ENCODE measurements around the gene PDGFRB.
"Not testable (repeated sequence)": the region's sequence is repeated elsewhere in the genome, so short reads cannot be mapped to it uniquely, and the experiment has no call there.

PDGFRB gene

DNA sequence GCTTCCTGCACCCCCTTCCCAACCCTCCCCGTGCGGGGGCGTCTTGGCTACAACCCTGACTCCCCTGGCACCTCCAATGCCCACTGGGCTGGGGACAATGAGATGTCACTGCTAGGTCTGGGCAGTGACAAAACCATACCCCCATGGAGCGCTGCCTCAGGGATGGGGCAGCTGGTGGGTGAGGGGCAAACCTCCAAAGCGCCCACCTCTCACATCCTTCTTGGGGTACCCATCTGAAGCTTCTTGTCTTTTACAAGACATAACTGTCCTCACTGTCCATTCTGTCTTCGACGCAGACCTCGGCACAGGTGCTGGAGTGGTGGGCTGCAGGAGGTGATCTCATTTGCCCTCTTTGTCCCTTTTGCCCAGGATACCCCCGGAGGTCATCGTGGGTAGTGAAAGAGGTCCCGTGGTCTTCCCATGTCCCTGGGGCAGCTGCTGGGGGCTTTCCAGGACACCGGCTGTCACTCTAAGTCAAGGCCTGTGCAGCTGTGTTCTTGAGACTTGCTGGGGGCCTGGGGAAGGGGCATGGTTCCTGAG lies 41.5 kb downstream of the PDGFRB start:
- DNase-seq (ENCODE audit: low spot score), result no peak

- peak; percentile 47 for DNase-seq (ENCODE audit: low spot score)
These were observed 42.4 kb downstream of the PDGFRB start for GRCh38 chr5:150113047-150113744.

DNA sequence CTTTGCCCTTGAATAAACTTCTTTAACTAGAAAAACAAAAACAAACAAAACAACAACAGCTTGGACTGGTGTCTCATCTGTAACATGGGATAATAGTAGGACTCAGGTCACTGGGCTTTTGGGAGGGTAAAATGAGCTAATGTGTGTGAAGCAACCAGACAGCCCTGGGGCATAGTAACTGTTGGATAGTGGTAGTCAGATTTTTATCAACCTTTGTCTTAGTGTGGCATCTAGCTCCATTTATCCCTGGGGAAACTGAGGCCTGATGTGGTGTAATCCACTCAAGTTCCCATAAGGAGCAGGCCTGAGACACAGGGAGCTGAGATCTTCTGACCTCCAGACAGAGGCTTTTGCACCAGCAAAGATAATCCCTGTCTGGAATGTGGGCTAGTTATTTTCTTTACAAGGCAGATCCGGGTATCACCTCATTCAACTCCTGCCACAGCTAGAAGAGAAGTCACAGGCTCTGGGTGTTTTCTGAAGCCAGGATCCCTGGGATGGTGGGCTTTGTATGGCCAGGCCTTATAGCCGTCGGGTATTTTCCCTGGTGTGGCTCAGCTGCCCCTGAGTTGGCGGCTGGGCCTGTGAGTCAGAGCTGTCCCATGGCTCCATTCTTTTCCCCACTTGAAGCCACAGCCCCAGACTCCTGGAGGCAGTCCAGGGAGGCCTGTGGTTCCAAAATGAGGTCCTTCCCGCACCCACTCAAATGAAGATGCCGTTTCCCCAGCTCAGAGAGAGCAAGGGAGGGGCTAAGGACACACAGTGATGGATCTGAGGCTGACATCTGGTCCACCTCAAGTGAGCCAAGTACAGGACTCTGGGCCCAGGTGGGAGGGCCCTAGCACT lies 43.2 kb downstream of the PDGFRB start:
- DNase-seq (ENCODE audit: low spot score), result peak; percentile 96

DNA sequence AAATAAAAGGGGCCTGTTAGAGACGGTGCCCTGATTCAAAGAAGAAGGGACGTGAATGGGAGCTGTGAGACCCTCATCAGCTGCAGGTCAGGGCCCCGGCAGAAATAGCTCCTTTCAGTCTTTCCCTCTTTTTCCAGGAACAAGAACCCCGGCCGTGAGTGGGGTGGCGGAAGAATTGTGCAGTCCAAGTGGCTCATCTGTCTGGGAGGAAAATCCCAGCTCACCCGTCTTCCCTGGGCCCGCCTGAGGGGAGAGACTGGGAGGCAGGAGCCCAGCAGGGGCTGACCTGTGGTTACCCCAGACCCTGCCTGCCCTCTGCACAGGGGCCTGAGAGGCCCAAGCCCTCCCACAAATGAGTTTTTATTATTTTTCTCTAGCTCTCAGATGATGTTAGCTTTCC lies 44.5 kb downstream of the PDGFRB start:
- DNase-seq (ENCODE audit: low spot score), result no peak

DNA sequence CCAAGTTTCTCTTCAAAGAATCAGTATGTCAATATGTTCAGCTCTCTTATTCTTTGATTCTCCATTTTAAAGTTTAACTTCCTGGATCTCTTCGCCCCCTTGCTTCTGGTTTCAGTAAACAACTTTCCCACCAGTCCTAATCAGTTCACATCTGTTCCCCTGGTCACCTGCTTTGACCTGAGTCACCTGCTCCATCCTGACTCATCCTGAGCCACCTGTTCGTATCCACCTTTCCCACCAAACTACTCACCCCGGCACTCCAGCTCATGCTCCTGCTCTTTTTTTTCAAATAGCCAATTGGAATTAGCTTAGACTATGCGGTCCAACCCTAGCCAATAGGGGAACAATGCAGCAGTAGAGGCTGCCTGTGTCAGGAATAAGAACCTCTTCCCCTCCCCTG lies 45.7 kb downstream of the PDGFRB start:
- no peak for DNase-seq (ENCODE audit: low spot score)

- no peak for DNase-seq (ENCODE audit: low spot score)
These were observed 46.7 kb downstream of the PDGFRB start for GRCh38 chr5:150108711-150109514.

- DNase-seq (ENCODE audit: low spot score), result peak; percentile 72
These were observed 47.7 kb downstream of the PDGFRB start for GRCh38 chr5:150107909-150108447.

DNA sequence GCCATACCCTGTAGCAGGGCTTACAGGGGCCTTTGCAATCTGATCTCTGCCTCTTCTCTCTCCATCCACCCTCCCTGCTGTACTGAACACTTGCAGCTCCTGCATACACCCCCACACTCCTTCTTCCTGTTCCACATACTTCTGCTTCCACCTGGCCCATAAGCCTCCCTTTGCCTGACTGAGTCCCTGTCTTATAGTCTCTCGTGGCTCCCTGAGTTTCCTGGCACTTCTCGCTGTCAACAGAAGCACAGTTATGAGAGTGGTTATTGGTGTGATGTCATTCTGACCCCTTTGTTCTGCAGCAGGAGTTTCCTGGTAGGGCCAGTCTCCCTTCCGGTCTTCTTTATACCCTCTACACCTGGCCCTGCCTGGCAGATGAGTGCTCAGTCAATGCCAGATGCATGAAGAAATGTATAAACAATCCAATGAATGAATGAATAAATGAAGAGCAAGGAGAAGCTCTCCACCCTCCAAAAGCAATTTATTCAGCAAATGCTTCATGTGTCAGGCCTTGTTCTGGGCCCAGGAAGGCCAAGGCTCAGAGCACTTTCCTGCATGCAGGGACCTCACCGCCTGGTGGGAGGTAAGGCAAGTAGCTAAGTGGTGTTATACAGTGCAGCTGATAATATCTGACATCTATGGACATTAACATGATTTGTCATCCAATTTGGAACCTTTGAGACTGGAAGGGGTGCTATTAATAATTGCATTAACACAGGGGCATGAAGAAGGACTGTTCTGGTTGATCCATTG lies 48.8 kb downstream of the PDGFRB start:
- no peak for DNase-seq (ENCODE audit: low spot score)

GRCh38 chr5:150105928-150106615 lies 49.6 kb downstream of the PDGFRB start:
- DNase-seq (ENCODE audit: low spot score), result no peak

DNA sequence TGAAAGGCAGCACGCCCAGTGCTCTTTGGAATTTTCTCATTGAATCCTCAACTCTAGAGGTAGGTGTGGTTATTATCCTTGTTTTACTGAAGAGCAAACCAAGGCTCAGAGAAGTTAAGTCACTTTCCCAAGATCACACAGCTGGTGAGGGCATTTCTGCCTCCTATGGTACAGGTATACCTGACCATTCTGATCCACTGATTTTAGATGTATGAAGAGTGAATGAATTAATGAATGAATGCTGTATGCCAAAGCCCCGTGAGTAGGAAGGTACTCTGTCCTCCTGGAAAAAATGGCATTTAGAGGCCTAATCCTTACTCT lies 51.1 kb downstream of the PDGFRB start:
- no peak for DNase-seq (ENCODE audit: low spot score)

GRCh38 chr5:150103678-150104549 lies 51.7 kb downstream of the PDGFRB start:
- no peak for DNase-seq (ENCODE audit: low spot score)

DNA sequence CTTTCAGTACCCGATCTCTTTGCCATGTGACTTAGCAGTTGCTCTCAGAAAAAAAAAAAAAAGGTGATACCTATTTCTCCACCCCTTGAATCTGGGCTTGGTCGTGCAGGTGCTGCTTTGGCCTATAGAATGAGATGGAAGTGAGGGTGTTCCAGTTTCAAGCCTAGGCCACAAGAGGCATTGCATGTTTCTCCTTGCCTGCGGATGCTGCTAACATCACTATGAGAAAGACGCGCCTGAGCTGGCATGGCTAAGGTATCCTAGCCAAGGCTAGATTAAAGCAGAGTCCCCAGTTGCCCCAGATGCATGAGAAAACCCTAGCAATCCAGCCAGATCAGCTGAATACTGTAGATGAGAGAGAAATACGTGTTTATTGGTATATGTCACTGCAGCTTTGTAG lies 54.6 kb downstream of the PDGFRB start:
- no peak for DNase-seq (ENCODE audit: low spot score)

DNA sequence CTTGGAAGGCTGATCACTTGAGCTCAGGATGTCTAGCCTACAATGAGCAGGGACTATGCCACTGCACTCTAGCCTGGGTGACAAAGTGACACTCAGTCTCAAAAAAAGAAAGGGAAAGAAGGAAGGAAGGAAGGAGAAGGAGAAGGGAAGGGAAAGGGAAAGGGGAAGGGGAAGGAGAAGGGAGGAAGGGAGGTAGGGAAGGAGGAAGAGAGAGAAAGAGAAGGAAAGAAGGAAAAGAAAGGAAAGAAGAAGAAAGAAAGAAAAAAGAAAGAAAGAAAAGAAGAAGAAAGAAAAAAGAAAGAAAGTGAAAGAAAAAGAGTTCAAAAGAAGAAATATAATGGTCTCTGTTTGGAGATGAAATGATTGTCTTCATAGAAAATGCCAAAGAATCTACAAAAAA lies 58.5 kb downstream of the PDGFRB start:
- DNase-seq (ENCODE audit: low spot score), result no peak

DNA sequence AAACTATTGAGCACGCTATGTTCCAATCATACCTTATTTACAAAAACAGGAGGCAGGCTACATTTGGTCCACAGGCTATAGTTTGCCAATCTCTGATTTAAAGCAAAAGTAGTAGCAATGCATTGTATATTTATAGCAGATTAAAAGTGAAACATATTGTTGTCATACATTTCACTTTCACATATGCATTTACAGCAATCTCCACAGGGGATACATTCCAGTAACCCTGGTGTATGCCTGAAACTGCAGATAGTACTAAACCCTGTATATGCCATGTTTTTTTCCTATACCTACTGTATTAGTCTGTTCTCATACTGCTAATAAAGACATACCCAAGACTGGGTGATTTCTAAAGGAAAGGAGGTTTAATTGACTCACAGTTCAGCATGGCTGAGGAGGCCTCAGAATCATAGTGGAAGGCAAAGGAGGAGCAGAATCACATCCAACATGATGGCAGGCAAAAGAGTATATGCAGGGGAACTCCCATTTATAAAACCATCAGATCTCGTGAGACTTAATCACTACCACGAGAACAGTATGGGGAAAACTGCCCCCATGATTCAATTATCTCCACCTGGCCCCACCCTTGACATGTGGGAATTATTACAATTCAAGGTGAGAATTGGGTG lies 63.4 kb downstream of the PDGFRB start:
- DNase-seq (ENCODE audit: low spot score), result no peak

- no peak for DNase-seq (ENCODE audit: low spot score)
These were observed 69.5 kb downstream of the PDGFRB start, which contains the start of gene CSF1R for GRCh38 chr5:150085950-150086715. CSF1R (minus strand) TSS chr5:150086554; CDS start chr5:150086427, 127 bp downstream.

DNA sequence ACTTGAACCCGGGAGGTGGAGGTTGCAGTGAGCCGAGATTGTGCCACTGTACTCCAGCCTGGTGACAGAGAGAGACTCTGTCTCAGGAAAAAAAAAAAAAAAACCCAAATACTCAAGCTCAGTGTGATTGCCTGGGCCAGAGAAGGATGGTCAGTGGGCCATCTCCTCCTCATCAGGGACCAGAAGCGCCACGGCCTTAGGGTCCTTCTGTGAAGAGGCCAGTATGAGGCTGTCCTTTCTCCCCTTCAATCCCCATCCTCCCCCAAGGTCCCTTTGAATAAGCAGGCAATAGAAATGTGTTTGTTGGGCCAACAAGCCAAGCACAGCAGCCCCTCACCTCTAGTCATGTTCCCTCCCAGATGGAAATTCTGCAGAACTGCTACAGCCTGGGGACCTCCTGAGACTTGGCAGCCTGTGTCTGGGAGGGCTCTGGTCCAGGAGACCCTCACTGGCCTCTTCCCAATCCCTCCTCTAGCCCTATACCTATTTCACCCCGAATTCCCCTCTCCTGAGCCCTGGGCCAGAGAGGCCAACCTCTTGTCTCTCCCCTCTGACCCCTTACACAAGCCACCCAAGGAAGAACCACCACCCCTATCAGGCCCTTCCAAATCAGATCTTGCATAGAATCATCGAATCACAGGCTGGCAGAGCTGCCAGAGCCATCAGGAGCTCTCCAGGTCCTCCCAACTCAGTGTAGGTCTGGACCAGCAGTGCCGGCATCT lies 70.3 kb downstream of the PDGFRB start:
- DNase-seq (ENCODE audit: low spot score), result no peak

DNA sequence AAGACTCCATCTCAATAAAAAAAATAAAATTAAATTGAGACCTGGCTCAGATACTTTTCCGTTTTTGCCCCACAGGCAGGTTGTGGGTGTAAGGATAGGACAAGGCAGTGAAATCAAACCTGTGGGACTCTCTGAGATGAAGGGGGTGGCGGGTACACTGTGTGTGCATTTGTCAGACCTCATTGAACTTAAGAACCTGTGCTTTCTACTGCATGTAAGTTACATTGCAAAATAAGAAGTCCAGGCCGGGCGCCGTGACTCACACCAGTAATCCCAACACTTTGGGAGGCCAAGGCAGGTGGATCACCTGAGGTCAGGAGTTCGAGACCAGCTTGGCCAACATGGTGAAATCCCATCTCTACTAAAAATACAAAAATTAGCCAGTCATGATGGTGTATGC lies 70.9 kb downstream of the PDGFRB start:
- not testable (repeated sequence) for DNase-seq (ENCODE audit: low spot score)

GRCh38 chr5:150082889-150083288 lies 72.8 kb downstream of the PDGFRB start:
- no peak for DNase-seq (ENCODE audit: low spot score)
